Neural cell (in vitro differentiated cells): ENCODE results near the gene IRX4. TPM values are rescaled to one million over a fixed set of nuclear protein-coding genes. Genes with fewer than 3 reads are reported as not detected.

Experiments used
- H2AFZ ChIP-seq: fragments of 200-600, 300-800 bp; sonication (generic), shearing (Covaris generic); 2 replicates; pipeline ENCODE4 v1.6.0; 2014; ENCODE audit warnings: low read depth, mild to moderate bottlenecking, antibody characterized with exemption, low read length, moderate library complexity
- H3F3A ChIP-seq: fragments of 200-600 bp; shearing (Covaris generic); 2 replicates; pipeline ENCODE4 v1.6.1; 2016; ENCODE audit warnings: mild to moderate bottlenecking, moderate library complexity, mixed read lengths, antibody characterized with exemption, low read length; ENCODE audit not compliant: insufficient read depth, poor library complexity, severe bottlenecking
- H3K27ac ChIP-seq: fragments of 200-600, 300-800 bp; sonication (generic), shearing (Covaris generic); 2 replicates; pipeline ENCODE4 v1.5.1; 2014; ENCODE audit warnings: mild to moderate bottlenecking, low read length, moderate library complexity
- H3K27me3 ChIP-seq: fragments of 300-800, 200-600 bp; sonication (generic), shearing (Covaris generic); 2 replicates; pipeline ENCODE4 v1.6.0; 2014; ENCODE audit warnings: mild to moderate bottlenecking, low read depth, low read length, moderate library complexity; ENCODE audit not compliant: insufficient read depth
- H3K36me3 ChIP-seq: fragments of 300-800, 200-600 bp; sonication (generic), shearing (Covaris generic); 2 replicates; pipeline ENCODE4 v1.5.1; 2014; ENCODE audit warnings: mild to moderate bottlenecking, antibody characterized with exemption, low read length, moderate library complexity; ENCODE audit not compliant: insufficient read depth
- H3K4me2 ChIP-seq: fragments of 300-800, 200-600 bp; sonication (generic), shearing (Covaris generic); 2 replicates; pipeline ENCODE4 v1.6.0; 2014; ENCODE audit warnings: mild to moderate bottlenecking, low read length
- H3K4me3 ChIP-seq: fragments of 300-800, 200-600 bp; sonication (generic), shearing (Covaris generic); 2 replicates; pipeline ENCODE4 v1.5.1; 2014; ENCODE audit warnings: mild to moderate bottlenecking, low read length, moderate library complexity
- H3K79me2 ChIP-seq: fragments of 200-600 bp; shearing (Covaris generic); replicated peaks from 2 replicates; pipeline ENCODE4 v1.6.0; 2014; ENCODE audit warnings: mild to moderate bottlenecking, low read length, moderate library complexity; ENCODE audit not compliant: insufficient read depth
- H3K9ac ChIP-seq: fragments of 300-800, 200-600 bp; sonication (generic), shearing (Covaris generic); 2 replicates; pipeline ENCODE4 v1.6.1; 2016; ENCODE audit warnings: mild to moderate bottlenecking, low read length, mixed read lengths
- H3K9me2 ChIP-seq: fragments of 200-600 bp; shearing (Covaris generic); 2 replicates; pipeline ENCODE4 v1.6.1; 2016; ENCODE audit warnings: mild to moderate bottlenecking, low read length, mixed read lengths; ENCODE audit not compliant: insufficient read depth
- H3K9me3 ChIP-seq: fragments of 200-600, 300-800 bp; sonication (generic), shearing (Covaris generic); 2 replicates; pipeline ENCODE4 v1.6.1; 2016; ENCODE audit warnings: mild to moderate bottlenecking, mixed run types, low read length, moderate library complexity, mixed read lengths
- H4K20me1 ChIP-seq: fragments of 200-600 bp; shearing (Covaris generic); 2 replicates; pipeline ENCODE4 v1.6.1; 2016; ENCODE audit warnings: mild to moderate bottlenecking, mixed run types; ENCODE audit not compliant: insufficient read depth
- EP300 ChIP-seq: fragments of 450-650 bp; conservative IDR thresholded peaks from 2 replicates; pipeline ENCODE4 v1.6.1; 2014; ENCODE audit warnings: antibody characterized with exemption, mild to moderate bottlenecking, moderate library complexity; ENCODE audit not compliant: poor library complexity, severe bottlenecking
- EZH2 ChIP-seq: fragments of 200-600, 300-800 bp; shearing (Covaris generic), sonication (generic); IDR thresholded peaks from 2 replicates; pipeline ENCODE4 v1.6.1; 2014; ENCODE audit warnings: antibody characterized with exemption, low read length, borderline replicate concordance, mild to moderate bottlenecking; ENCODE audit not compliant: insufficient read depth, poor library complexity, severe bottlenecking
- MXI1 ChIP-seq: fragments of 450-650 bp; conservative IDR thresholded peaks from 2 replicates; pipeline ENCODE4 v1.6.1; 2014; ENCODE audit warnings: antibody characterized with exemption, mild to moderate bottlenecking; ENCODE audit not compliant: poor library complexity, severe bottlenecking
- POLR2AphosphoS5 ChIP-seq: IDR thresholded peaks from 2 replicates; pipeline ENCODE4 v1.6.1; 2012
- RAD21 ChIP-seq: fragments of 450-650 bp; conservative IDR thresholded peaks from 2 replicates; pipeline ENCODE4 v1.6.1; 2014; ENCODE audit warnings: antibody characterized with exemption, mild to moderate bottlenecking, moderate library complexity
- SMC3 ChIP-seq: fragments of 450-650 bp; conservative IDR thresholded peaks from 2 replicates; pipeline ENCODE4 v1.6.1; 2014; ENCODE audit warnings: antibody characterized with exemption, mild to moderate bottlenecking, moderate library complexity; ENCODE audit not compliant: poor library complexity
- TAF1 ChIP-seq: IDR thresholded peaks from 2 replicates; pipeline ENCODE4 v1.6.1; 2012; ENCODE audit warnings: low read depth
- polyA plus RNA-seq: library from polyadenylated mRNA; depleted of rRNA; stranded (reverse); fragments of >200 nt; gene quantifications from 2 replicates; pipeline ENCODE4 v1.2.3, GENCODE V29; 2014
- TF ChIP-seq, protein P1 (sequence below): IDR thresholded peaks from 2 replicates; pipeline ENCODE4 v1.6.1; 2012; ENCODE audit warnings: borderline replicate concordance
- TF ChIP-seq, protein P2 (sequence below): fragments of 450-650 bp; IDR thresholded peaks from 2 replicates; pipeline ENCODE4 v1.5.1; 2014; ENCODE audit warnings: antibody characterized with exemption, mild to moderate bottlenecking, moderate library complexity; ENCODE audit not compliant: poor library complexity, severe bottlenecking

Gene IRX4
- polyA plus RNA-seq, 1 donor from 2014 or later = not detected

- Histone ChIP-seq H2AFZ (no peak overlapping the region), H3K27me3 (no peaks in the 10 kb centered on the region), H3F3A (no peaks in the 10 kb centered on the region), H3K9me3 (no peaks in the 10 kb centered on the region), H3K36me3 (no peaks in the 10 kb centered on the region), H3K9me2 (no peaks in the 10 kb centered on the region), H3K9ac (no peak overlapping the region), H3K4me3 (no peak overlapping the region), H4K20me1 (no peaks in the 10 kb centered on the region), H3K4me2 (no peak overlapping the region), H3K79me2 (no peaks in the 10 kb centered on the region), H3K27ac (no peak overlapping the region)
- TF ChIP-seq, protein P1, sequence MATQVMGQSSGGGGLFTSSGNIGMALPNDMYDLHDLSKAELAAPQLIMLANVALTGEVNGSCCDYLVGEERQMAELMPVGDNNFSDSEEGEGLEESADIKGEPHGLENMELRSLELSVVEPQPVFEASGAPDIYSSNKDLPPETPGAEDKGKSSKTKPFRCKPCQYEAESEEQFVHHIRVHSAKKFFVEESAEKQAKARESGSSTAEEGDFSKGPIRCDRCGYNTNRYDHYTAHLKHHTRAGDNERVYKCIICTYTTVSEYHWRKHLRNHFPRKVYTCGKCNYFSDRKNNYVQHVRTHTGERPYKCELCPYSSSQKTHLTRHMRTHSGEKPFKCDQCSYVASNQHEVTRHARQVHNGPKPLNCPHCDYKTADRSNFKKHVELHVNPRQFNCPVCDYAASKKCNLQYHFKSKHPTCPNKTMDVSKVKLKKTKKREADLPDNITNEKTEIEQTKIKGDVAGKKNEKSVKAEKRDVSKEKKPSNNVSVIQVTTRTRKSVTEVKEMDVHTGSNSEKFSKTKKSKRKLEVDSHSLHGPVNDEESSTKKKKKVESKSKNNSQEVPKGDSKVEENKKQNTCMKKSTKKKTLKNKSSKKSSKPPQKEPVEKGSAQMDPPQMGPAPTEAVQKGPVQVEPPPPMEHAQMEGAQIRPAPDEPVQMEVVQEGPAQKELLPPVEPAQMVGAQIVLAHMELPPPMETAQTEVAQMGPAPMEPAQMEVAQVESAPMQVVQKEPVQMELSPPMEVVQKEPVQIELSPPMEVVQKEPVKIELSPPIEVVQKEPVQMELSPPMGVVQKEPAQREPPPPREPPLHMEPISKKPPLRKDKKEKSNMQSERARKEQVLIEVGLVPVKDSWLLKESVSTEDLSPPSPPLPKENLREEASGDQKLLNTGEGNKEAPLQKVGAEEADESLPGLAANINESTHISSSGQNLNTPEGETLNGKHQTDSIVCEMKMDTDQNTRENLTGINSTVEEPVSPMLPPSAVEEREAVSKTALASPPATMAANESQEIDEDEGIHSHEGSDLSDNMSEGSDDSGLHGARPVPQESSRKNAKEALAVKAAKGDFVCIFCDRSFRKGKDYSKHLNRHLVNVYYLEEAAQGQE = no peak
- TF ChIP-seq MXI1 = no peak
- TF ChIP-seq POLR2AphosphoS5 = no peak
- TF ChIP-seq, protein P2, sequence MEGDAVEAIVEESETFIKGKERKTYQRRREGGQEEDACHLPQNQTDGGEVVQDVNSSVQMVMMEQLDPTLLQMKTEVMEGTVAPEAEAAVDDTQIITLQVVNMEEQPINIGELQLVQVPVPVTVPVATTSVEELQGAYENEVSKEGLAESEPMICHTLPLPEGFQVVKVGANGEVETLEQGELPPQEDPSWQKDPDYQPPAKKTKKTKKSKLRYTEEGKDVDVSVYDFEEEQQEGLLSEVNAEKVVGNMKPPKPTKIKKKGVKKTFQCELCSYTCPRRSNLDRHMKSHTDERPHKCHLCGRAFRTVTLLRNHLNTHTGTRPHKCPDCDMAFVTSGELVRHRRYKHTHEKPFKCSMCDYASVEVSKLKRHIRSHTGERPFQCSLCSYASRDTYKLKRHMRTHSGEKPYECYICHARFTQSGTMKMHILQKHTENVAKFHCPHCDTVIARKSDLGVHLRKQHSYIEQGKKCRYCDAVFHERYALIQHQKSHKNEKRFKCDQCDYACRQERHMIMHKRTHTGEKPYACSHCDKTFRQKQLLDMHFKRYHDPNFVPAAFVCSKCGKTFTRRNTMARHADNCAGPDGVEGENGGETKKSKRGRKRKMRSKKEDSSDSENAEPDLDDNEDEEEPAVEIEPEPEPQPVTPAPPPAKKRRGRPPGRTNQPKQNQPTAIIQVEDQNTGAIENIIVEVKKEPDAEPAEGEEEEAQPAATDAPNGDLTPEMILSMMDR = no peak
- no peak for TF ChIP-seq EP300
- TF ChIP-seq TAF1 = no peak
- no peak for TF ChIP-seq EZH2
- no peak for TF ChIP-seq SMC3
- no peak for TF ChIP-seq RAD21
Observed at GRCh38 chr5:1914471-1914870, 31.7 kb upstream of the IRX4 start.

DNA sequence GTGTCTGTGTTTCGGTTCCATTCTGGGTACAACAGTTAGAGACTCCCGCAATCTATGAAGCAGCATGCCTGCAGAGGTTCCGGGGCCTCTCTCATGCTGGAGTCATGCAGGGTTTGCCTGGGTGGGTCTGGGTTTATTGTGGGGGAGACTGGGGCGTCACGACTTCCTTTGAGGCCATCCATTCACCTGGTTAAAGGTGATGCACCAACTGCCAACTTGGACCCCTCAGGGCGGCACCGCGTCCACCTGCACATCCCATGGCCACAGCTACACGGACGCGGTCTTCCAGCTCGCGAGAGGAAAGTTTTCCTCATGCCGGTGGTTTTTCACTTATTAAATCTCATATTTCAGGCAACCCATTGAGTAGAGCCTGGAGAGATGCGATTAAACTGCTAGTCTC is 30.9 kb upstream of the IRX4 start:
- H3F3A ChIP-seq = no peaks in the 10 kb centered on the region
- H4K20me1 ChIP-seq = no peaks in the 10 kb centered on the region
- no peak overlapping the region for H3K4me2 ChIP-seq
- H3K36me3 ChIP-seq = no peaks in the 10 kb centered on the region
- H3K4me3 ChIP-seq = no peak overlapping the region
- no peak overlapping the region for H2AFZ ChIP-seq
- H3K9me3 ChIP-seq = no peaks in the 10 kb centered on the region
- H3K79me2 ChIP-seq = no peaks in the 10 kb centered on the region
- H3K9ac ChIP-seq = no peak overlapping the region
- H3K27me3 ChIP-seq = no peaks in the 10 kb centered on the region
- H3K9me2 ChIP-seq = no peaks in the 10 kb centered on the region
- no peak for TF ChIP-seq EP300
- TF ChIP-seq MXI1 = no peak
- no peak for TF ChIP-seq TAF1
- TF ChIP-seq POLR2AphosphoS5 = no peak
- TF ChIP-seq, protein P1 = no peak
- no peak for TF ChIP-seq RAD21
- no peak for TF ChIP-seq EZH2
- TF ChIP-seq SMC3 = no peak
- TF ChIP-seq, protein P2 = no peak
- H3K27ac ChIP-seq = no peak overlapping the region
